ENCODE data around the gene SFRP5.

Gene SFRP5

DNA sequence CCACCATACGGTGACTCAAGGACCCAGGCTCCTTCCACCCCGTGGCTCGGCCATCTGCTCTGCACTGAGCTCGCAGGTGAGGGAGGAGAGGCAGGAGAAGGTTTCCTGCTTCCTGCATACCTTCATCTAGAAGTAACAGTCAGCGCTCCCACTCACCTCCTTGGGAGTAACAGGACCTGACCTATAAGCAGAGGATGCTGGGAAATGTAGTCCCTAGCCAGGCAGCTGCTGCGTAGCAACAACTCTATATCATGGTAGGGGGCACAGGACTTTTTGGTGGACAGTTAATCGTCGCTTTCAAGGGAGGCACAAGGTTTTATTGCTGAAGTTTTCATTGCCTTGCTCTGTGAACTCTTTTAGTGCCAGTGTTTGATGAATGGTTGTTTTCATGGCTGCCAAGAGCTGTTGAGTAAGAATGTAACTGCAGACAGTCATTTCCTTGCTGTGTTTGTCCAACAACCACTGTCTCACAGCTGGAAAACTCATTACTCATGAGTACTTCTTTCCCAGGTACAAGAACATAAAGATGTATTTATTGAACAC, 45.1 kb downstream of the SFRP5 start:
- Mint-ChIP-seq H3K9me3 (no peaks in the 10 kb centered on the region), H3K36me3 (ENCODE audit: low read depth) (no peaks in the 10 kb centered on the region), H3K27me3 (ENCODE audit: low read depth) (peaks cover 3% of the 10 kb centered on the region), H3K4me3 (no peak overlapping the region), H3K4me1 (ENCODE audit: low read depth) (peaks cover 4% of the 10 kb centered on the region), H3K27ac (no peak overlapping the region)
- DNase-seq (ENCODE audit: low spot score) = no peak

DNA sequence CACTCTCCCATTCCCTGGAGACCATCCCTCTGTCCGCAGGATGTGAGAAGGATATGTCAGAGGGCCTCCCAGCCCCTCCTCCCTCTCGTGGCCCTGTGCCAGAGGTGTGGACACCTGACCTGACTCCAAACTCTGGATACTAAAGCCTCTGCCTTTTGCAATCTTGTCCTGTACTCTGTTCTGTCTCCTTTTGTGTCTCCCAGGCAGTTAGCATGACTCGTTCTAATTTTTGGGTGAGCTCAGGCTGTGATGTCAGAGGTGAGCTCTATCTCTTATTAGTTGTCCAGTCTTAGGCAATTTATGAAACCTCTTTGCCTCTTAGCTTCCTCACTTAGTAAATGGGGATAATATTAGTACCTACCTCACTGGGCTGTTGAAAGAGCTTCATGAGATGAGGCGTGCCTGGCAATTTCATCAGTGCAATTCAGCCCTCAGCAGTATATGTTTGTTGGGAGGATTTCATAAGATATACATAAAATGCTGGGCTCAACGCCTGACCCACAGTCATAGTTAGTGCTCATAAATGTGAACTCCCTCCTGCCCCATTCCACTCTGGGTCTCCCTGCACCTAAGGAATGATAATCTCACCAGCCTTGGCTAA, 47.4 kb downstream of the SFRP5 start:
- Mint-ChIP-seq H3K36me3 (ENCODE audit: low read depth) (no peaks in the 10 kb centered on the region), H3K4me1 (ENCODE audit: low read depth) (peaks cover 4% of the 10 kb centered on the region), H3K27ac (no peak overlapping the region), H3K4me3 (no peak overlapping the region), H3K27me3 (ENCODE audit: low read depth) (peaks cover 3% of the 10 kb centered on the region), H3K9me3 (no peaks in the 10 kb centered on the region)
- no peak for DNase-seq (ENCODE audit: low spot score)

GRCh38 chr10:97723001-97723400, 48.8 kb downstream of the SFRP5 start:
- H3K27ac Mint-ChIP-seq = no peak overlapping the region
- H3K36me3 Mint-ChIP-seq (ENCODE audit: low read depth) = no peaks in the 10 kb centered on the region
- DNase-seq (ENCODE audit: low spot score) = no peak
- H3K27me3 Mint-ChIP-seq (ENCODE audit: low read depth) = peaks cover 3% of the 10 kb centered on the region
- H3K4me3 Mint-ChIP-seq = no peak overlapping the region
- H3K9me3 Mint-ChIP-seq = no peaks in the 10 kb centered on the region
- H3K4me1 Mint-ChIP-seq (ENCODE audit: low read depth) = peaks cover 4% of the 10 kb centered on the region

DNA sequence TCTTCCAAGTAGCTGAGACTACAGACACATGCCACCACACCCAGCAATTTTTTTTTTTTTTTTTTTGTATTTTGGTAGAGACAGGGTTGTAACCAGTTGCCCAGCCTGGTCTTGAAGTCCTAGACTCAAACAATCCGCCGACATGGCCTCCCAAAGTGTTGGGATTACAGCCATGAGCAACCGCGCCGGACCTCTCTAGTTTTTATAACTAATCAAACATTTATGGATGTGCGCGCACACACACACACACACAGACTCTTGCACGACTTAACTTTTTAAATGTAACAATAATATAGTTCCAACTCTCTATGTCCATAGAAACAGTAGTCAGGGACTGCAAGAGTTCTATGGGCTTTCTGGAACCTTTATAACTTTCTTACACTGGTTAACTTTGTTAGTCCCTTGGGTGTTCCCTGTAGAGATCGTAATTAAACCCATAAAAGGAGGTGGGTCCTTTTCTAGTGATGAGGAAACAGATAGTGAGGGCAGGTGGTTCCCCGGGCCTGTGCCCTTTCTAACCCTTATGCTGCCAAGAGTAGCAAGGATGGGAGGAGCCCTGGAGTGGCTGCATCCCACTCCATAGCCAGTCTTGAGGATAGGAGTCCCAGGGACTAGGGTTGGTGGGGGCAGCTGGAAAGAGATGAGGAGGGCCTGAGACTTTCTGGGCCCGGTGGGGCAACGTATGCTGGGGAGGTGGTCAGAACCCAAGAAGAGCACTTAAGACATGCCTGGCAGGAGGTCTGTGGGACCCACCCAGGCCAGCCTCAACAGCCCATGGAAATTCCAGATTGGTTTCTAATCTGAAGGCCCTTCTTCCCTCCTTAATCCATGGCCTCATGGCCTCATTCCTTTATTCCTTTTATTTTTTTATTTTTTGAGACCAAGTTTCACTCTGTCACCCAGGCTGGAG, 49.7 kb downstream of the SFRP5 start:
- DNase-seq (ENCODE audit: low spot score) = no peak
- H3K27ac Mint-ChIP-seq = no peak overlapping the region
- H3K36me3 Mint-ChIP-seq (ENCODE audit: low read depth) = no peaks in the 10 kb centered on the region
- H3K9me3 Mint-ChIP-seq = no peaks in the 10 kb centered on the region
- H3K4me3 Mint-ChIP-seq = no peak overlapping the region
- peaks cover 3% of the 10 kb centered on the region for H3K27me3 Mint-ChIP-seq (ENCODE audit: low read depth)
- peaks cover 4% of the 10 kb centered on the region for H3K4me1 Mint-ChIP-seq (ENCODE audit: low read depth)

- Mint-ChIP-seq H3K9me3 (no peaks in the 10 kb centered on the region), H3K4me3 (no peak overlapping the region), H3K36me3 (ENCODE audit: low read depth) (no peaks in the 10 kb centered on the region), H3K4me1 (ENCODE audit: low read depth) (peaks cover 5% of the 10 kb centered on the region), H3K27ac (no peak overlapping the region), H3K27me3 (ENCODE audit: low read depth) (peaks cover 11% of the 10 kb centered on the region)
- no peak for DNase-seq (ENCODE audit: low spot score)
These were observed 52.2 kb downstream of the SFRP5 start for GRCh38 chr10:97719602-97720001.

DNA sequence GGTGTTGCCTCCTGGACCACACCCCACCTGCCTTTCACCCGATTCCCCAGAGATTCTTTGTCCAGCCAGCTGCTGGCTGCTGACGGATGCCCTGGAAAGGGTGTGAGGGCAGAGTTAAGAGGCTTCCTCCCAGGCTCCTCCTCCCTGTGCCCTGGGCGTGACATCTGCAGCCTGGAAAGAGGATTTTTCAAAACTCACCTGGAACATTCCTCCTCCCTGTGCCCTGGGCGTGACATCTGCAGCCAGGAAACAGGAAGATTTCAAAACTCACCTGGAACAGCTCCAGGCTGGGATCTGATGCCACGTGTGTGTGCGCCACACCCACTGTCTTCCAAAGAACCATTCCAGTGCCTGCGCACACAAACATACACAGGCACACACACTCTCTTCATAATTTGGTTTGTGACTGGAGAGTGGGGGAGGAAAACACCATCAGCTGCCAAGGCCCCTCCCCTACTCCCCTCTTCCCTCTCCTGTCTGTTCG, 53.1 kb downstream of the SFRP5 start:
- DNase-seq (ENCODE audit: low spot score) = no peak
- H3K4me1 Mint-ChIP-seq (ENCODE audit: low read depth) = peaks cover 7% of the 10 kb centered on the region
- peaks cover 13% of the 10 kb centered on the region for H3K27me3 Mint-ChIP-seq (ENCODE audit: low read depth)
- H3K4me3 Mint-ChIP-seq = no peak overlapping the region
- H3K9me3 Mint-ChIP-seq = no peaks in the 10 kb centered on the region
- no peak overlapping the region for H3K27ac Mint-ChIP-seq
- no peaks in the 10 kb centered on the region for H3K36me3 Mint-ChIP-seq (ENCODE audit: low read depth)

DNA sequence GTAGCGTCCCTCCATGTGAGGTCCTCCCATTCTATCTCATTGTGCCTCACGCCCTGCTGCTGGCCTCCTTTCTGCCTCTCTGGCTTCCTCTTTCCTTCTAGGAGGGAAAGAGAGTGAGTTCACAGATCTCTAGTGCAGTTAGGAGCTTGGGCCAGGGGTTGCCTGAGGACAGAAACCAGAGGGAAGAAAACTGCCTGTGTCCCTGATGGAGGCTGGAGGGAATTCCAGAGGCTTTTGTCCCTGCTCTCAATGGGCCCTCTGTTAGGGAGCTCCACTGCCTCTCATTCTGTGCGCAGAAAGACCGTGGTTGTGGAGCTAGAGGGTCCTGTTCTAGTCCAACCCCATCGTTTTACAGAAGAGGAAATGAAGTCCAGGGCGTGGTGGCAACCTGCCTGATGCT, 53.6 kb downstream of the SFRP5 start:
- Mint-ChIP-seq H3K27ac (no peak overlapping the region), H3K4me3 (no peak overlapping the region), H3K4me1 (ENCODE audit: low read depth) (peaks cover 7% of the 10 kb centered on the region), H3K36me3 (ENCODE audit: low read depth) (no peaks in the 10 kb centered on the region), H3K27me3 (ENCODE audit: low read depth) (peaks cover 13% of the 10 kb centered on the region), H3K9me3 (no peaks in the 10 kb centered on the region)
- no peak for DNase-seq (ENCODE audit: low spot score)

GRCh38 chr10:97717627-97718026, 54.2 kb downstream of the SFRP5 start:
- no peak for DNase-seq (ENCODE audit: low spot score)
- Mint-ChIP-seq H3K27ac (no peak overlapping the region), H3K9me3 (no peaks in the 10 kb centered on the region), H3K4me1 (ENCODE audit: low read depth) (peaks cover 10% of the 10 kb centered on the region), H3K27me3 (ENCODE audit: low read depth) (peaks cover 18% of the 10 kb centered on the region), H3K4me3 (no peak overlapping the region), H3K36me3 (ENCODE audit: low read depth) (no peaks in the 10 kb centered on the region)

Measured in T-helper 2 cell treated with Interferon-gamma antibody and Interleukin-4, amounts not matched to agents 5 μg/mL and 100 μg/mL, for 36 hours (primary cell).